ENCODE measurements around the gene WDR70. TPM values are rescaled to one million over a fixed set of nuclear protein-coding genes. Genes with fewer than 3 reads are reported as not detected.

Gene WDR70
- total and polyA plus RNA-seq, 2 of the 8 experiments (the other 6 are each of a cell fraction or from before 2014, with no cell fraction given): 10.6 to 37.4 TPM

DNA sequence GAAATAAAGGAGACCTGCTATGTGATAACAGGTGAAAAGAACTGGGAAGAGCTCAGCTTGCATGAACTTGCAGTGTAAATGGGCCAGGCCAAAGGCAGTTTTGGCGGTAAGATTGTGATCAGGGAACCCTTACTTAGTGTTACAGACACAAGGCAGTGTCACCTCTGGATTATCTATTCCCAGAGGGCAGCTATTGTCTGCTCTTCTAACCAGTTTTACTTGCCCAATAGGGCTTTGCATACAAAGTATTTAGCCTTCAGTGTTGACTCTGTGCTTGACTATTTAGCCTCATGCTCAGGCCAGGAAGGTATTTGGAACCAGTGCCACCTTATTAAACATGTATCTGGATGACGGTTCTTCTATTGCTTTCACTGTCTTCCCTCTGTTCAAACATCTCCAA is 422.4 kb downstream of the WDR70 start:
- WGBS, 2 experiments (ENCODE audit: extremely low coverage in 1 of 2, insufficient coverage in 1 of 2, insufficient read length in 1 of 2, insufficient replicate concordance in 2 of 2, low coverage in 1 of 2, low lambda C conversion rate in 2 of 2, missing lambda C conversion rate in 1 of 2): 84% methylated on average over 2 of the region's 2 CpGs; no CpG with 5 or more reads in 1 of the 2 experiments

More for the DNA sequence above, 422.4 kb downstream of the WDR70 start:
- Histone ChIP-seq H4K8ac (ENCODE audit: extremely low read depth, insufficient read depth, low read length) (no peak overlapping the region), H3K79me2 (ENCODE audit: control insufficient read depth in 1 of 2, insufficient read depth in 2 of 2, low read length in 2 of 2) (no peaks in the 10 kb centered on the region), H2BK120ac (replicated peaks; ENCODE audit: low read depth, low read length) (no peak overlapping the region), H4K91ac (replicated peaks; ENCODE audit: insufficient read length, low read length) (no peak overlapping the region), H3K23me2 (ENCODE audit: low read depth, low read length) (no peaks in the 10 kb centered on the region), H3K18ac (ENCODE audit: extremely low read depth, low read length) (no peak overlapping the region), H3K79me1 (ENCODE audit: low read depth, low read length) (no peaks in the 10 kb centered on the region), H3K36me3 (ENCODE audit: control insufficient read depth in 2 of 4, insufficient read depth in 4 of 4, low read length in 3 of 4) (no peaks in the 10 kb centered on the region), H3K4ac (replicated peaks; ENCODE audit: insufficient read length, low read depth, low read length) (no peak overlapping the region), H2BK12ac (ENCODE audit: low read depth, low read length) (no peak overlapping the region), H3K14ac (ENCODE audit: insufficient read length) (no peak overlapping the region), H3K9me3 (ENCODE audit: insufficient read depth in 2 of 2, low read depth in 1 of 2, low read length in 1 of 2) (no peaks in the 10 kb centered on the region), H2AK5ac (ENCODE audit: low read depth, low read length) (no peak overlapping the region), H3K4me2 (ENCODE audit: insufficient read depth in 1 of 2, low read depth in 2 of 2, low read length in 2 of 2) (no peak overlapping the region), H4K20me1 (replicated peaks in 1 of 2; ENCODE audit: control insufficient read depth in 1 of 2, insufficient read depth in 2 of 2, low read length in 2 of 2) (no peaks in the 10 kb centered on the region), H3K27ac (ENCODE audit: low read depth, low read length) (no peak overlapping the region), H3K56ac (replicated peaks; ENCODE audit: insufficient read length, low read depth, low read length) (no peak overlapping the region), H2BK15ac (ENCODE audit: low read length) (no peak overlapping the region), H2AFZ (ENCODE audit: low read length) (no peak overlapping the region), H3K4me1 (replicated peaks in 1 of 4; ENCODE audit: control insufficient read depth in 3 of 4, insufficient read depth in 4 of 4, low read length in 3 of 4) (no peaks in the 10 kb centered on the region), H2BK20ac (ENCODE audit: low read length) (no peak overlapping the region), H3K4me3 (ENCODE audit: extremely low read depth in 1 of 4, insufficient read depth in 2 of 4, low read depth in 3 of 4, low read length in 4 of 4) (no peak overlapping the region), H3K27me3 (replicated peaks in 1 of 4; ENCODE audit: control insufficient read depth in 3 of 4, extremely low read depth in 1 of 4, insufficient read depth in 3 of 4, low read length in 3 of 4) (no peaks in the 10 kb centered on the region), H3K23ac (ENCODE audit: insufficient read length) (no peak overlapping the region), H3K9ac (replicated peaks in 1 of 4; ENCODE audit: extremely low read depth in 1 of 4, low read depth in 3 of 4, low read length in 3 of 4) (no peak overlapping the region), H4K5ac (ENCODE audit: insufficient read length, low read depth, low read length) (no peak overlapping the region), H2BK5ac (ENCODE audit: low read depth, low read length) (no peak overlapping the region)
- ChIA-PET CTCF (ENCODE audit: partially characterized antibody) (interaction anchor here (1.1 to 1.5 kb wide), 2 partner anchors 10 to 27 kb away, joined by 3 to 6 read pairs; no protein-coding TSS in a partner anchor), POLR2A (ENCODE audit: partially characterized antibody) (no interaction called here)
- DNase-seq (ENCODE audit: low read depth in 1 of 2, low spot score in 2 of 2) (no peak), FAIRE-seq (no peak)
- TF ChIP-seq HDAC6 (IDR thresholded peaks at IDR 0.05; ENCODE audit: low read depth, low read length): no peak
- no peak for TF ChIP-seq YY1 (IDR thresholded peaks at IDR 0.05; ENCODE audit: low read depth, low read length)
- TF ChIP-seq TBP (IDR thresholded peaks at IDR 0.05; ENCODE audit: low read depth, low read length): no peak
- TF ChIP-seq, protein P1, sequence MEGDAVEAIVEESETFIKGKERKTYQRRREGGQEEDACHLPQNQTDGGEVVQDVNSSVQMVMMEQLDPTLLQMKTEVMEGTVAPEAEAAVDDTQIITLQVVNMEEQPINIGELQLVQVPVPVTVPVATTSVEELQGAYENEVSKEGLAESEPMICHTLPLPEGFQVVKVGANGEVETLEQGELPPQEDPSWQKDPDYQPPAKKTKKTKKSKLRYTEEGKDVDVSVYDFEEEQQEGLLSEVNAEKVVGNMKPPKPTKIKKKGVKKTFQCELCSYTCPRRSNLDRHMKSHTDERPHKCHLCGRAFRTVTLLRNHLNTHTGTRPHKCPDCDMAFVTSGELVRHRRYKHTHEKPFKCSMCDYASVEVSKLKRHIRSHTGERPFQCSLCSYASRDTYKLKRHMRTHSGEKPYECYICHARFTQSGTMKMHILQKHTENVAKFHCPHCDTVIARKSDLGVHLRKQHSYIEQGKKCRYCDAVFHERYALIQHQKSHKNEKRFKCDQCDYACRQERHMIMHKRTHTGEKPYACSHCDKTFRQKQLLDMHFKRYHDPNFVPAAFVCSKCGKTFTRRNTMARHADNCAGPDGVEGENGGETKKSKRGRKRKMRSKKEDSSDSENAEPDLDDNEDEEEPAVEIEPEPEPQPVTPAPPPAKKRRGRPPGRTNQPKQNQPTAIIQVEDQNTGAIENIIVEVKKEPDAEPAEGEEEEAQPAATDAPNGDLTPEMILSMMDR (IDR thresholded peaks at IDR 0.05; ENCODE audit: control extremely low read depth in 1 of 3, insufficient read depth in 1 of 3, low read depth in 1 of 3, low read length in 3 of 3): no peak
- TF ChIP-seq SP4 (IDR thresholded peaks at IDR 0.05; ENCODE audit: low read length): no peak
